Measurements from ENCODE around the gene CRY2.
A peak's percentile ranks its signal among the peaks of the same experiment; 100 is the strongest.
"Not testable (repeated sequence)": the region's sequence is repeated elsewhere in the genome, so short reads cannot be mapped to it uniquely, and the experiment has no call there.

Gene CRY2

DNA sequence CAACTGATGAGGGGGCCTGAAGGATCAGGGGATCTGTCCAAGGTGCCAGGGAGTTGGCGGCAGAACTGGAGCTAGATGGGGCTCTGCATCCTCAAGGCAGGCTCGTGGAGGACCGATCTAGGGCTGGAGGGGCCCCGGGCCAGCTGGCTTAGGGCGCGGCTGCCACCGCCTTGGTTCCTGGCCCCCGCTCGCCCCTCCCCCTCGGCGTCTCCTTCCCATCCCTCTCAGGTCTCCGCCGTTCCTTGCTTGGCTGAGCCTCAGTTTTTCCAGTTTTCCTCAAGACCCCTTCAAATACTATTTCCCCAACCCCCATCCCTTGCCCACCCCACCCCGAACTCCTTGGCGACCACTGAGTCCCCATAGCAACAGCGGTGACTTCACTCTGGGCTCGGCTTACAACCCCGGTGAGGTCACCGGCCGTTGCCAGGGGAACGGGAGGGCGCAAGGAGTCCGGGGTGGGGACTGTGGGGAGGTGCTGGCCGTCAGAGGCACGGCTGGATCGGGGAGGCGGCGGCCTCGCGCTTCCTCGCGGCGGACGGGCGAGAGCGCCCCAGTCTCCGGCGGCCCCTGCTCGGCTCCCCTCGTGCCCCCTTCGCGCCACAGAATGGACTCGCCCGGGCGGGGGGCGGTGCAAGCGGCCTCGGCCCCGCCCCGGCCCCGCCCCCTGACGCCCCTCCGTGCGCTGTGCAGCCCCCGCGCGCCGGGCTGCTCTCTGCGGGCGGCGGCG, 52.3 kb downstream of the CRY2 start:
- Histone ChIP-seq H3K36me3 (ENCODE audit: control insufficient read depth, insufficient read depth, low read length) (peaks cover 24% of the 10 kb centered on the region), H3K27me3 (ENCODE audit: control insufficient read depth, insufficient read depth, low read length) (peaks cover 3% of the 10 kb centered on the region), H3K4me1 (ENCODE audit: control insufficient read depth, insufficient read depth, low read length) (peaks cover 9% of the 10 kb centered on the region), H3K4me3 (ENCODE audit: low read depth, low read length) (peak overlapping the region; percentile 41), H3K9me3 (ENCODE audit: control insufficient read depth, insufficient read depth, low read length) (no peaks in the 10 kb centered on the region), H3K9ac (ENCODE audit: low read depth, low read length) (no peak overlapping the region)

DNA sequence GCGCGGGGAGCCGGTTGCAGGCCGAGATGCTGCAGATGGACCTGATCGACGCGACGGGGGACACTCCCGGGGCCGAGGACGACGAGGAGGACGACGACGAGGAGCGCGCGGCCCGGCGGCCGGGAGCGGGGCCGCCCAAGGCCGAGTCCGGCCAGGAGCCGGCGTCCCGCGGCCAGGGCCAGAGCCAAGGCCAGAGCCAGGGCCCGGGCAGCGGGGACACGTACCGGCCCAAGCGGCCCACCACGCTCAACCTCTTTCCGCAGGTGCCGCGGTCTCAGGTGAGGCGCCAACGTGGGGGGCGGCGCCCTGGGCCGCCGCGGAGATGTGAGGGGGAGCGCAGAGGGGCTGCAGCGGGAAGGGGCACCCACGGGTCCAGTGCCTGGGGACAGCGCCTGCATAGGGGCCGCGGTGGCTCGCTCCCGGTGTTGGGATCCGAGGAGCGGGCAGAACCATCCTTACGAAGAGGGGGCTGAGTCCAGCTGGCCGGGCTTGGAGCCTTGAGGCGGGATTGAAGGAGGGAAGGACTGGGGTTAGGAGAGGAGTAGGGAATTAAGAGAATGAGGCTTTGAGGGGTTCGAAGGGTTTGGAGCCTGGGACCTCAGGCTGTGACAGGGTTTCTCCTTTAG, 53.0 kb downstream of the CRY2 start:
- Histone ChIP-seq H3K36me3 (ENCODE audit: control insufficient read depth, insufficient read depth, low read length) (peaks cover 27% of the 10 kb centered on the region), H3K4me3 (ENCODE audit: low read depth, low read length) (peak overlapping the region; percentile 63), H3K9ac (ENCODE audit: low read depth, low read length) (peak overlapping the region; percentile 47)
- not testable (repeated sequence) for H3K4me1 ChIP-seq (ENCODE audit: control insufficient read depth, insufficient read depth, low read length); H3K9me3 ChIP-seq (ENCODE audit: control insufficient read depth, insufficient read depth, low read length); H3K27me3 ChIP-seq (ENCODE audit: control insufficient read depth, insufficient read depth, low read length)

DNA sequence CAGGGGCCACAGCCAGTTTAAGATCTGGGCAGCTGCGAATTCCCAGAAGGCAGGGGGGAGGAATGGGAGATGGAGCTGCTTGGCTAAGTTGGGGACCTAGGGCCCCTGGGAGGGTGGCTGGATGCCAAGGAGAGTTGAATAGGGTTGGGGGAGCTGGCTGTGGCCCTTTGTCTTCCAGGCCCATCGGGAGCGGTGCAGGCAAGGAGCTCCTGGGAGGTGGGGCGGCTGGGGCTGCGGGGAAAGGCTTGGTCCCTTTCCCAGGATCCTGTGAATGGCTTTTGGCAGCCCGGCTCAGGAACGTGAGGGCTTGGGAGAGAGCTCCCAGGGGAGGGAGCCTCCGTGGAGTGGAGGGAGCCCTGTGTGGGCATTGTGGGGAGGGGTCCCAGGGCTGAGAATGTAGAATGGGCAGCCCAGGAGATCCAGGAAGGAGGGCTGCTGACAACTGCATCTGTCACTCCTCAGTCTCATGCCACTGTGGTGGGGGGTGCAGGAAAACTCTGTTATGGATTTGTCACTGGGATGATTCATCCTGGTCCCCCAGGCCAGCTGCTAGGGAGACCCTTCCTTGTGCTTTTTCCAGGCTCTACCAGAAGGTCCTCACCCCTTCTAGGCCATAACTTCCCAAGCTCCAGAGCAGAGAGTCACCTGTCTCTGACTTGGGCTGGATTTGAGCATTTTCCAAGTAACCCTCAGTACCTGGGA, 53.8 kb downstream of the CRY2 start:
- peaks cover 3% of the 10 kb centered on the region for H3K27me3 ChIP-seq (ENCODE audit: control insufficient read depth, insufficient read depth, low read length)
- H3K4me1 ChIP-seq (ENCODE audit: control insufficient read depth, insufficient read depth, low read length): peaks cover 6% of the 10 kb centered on the region
- peak overlapping the region; percentile 47 for H3K9ac ChIP-seq (ENCODE audit: low read depth, low read length)
- H3K9me3 ChIP-seq (ENCODE audit: control insufficient read depth, insufficient read depth, low read length): no peaks in the 10 kb centered on the region
- H3K36me3 ChIP-seq (ENCODE audit: control insufficient read depth, insufficient read depth, low read length): peaks cover 29% of the 10 kb centered on the region
- H3K4me3 ChIP-seq (ENCODE audit: low read depth, low read length): peak overlapping the region; percentile 63

DNA sequence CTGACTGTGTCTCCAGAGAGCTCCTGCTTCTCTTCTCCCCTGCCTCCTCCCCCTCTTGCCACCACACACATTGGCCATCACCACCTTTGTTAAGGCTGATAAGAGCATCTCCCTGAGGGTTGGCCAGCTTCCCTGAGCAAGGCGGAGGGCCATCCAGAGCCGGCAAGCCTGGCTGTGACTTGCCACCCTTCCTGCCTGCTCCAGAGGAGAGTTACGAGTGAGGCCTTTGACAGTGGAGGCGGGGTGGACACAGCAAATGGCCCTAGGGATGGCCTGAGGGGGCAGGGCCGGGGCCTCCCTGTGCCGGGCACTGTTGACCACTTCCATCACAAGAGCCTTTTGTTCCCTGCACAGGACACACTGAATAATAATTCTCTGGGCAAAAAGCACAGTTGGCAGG, 54.4 kb downstream of the CRY2 start:
- Histone ChIP-seq H3K4me3 (ENCODE audit: low read depth, low read length) (no peak overlapping the region), H3K27me3 (ENCODE audit: control insufficient read depth, insufficient read depth, low read length) (peaks cover 3% of the 10 kb centered on the region), H3K4me1 (ENCODE audit: control insufficient read depth, insufficient read depth, low read length) (peaks cover 4% of the 10 kb centered on the region), H3K9me3 (ENCODE audit: control insufficient read depth, insufficient read depth, low read length) (no peaks in the 10 kb centered on the region), H3K36me3 (ENCODE audit: control insufficient read depth, insufficient read depth, low read length) (peaks cover 29% of the 10 kb centered on the region), H3K9ac (ENCODE audit: low read depth, low read length) (no peak overlapping the region)

DNA sequence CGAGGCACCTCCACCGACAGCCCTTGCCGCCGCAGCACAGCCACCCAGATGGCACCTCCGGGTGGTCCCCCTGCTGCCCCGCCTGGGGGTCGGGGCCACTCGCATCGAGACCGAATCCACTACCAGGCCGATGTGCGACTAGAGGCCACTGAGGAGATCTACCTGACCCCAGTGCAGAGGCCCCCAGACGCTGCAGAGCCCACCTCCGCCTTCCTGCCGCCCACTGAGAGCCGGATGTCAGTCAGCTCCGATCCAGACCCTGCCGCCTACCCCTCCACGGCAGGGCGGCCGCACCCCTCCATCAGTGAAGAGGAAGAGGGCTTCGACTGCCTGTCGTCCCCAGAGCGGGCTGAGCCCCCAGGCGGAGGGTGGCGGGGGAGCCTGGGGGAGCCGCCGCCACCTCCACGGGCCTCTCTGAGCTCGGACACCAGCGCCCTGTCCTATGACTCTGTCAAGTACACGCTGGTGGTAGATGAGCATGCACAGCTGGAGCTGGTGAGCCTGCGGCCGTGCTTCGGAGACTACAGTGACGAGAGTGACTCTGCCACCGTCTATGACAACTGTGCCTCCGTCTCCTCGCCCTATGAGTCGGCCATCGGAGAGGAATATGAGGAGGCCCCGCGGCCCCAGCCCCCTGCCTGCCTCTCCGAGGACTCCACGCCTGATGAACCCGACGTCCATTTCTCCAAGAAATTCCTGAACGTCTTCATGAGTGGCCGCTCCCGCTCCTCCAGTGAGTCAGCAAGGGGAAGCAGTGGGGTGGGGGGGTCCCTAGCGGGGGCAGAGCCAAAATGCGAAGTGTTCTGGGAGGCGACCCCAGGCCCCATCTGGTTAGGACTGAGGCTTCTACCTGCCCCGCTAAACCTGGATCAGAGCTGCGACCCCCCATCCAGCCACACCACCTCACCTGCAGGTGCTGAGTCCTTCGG, 55.4 kb downstream of the CRY2 start:
- Histone ChIP-seq H3K4me3 (ENCODE audit: low read depth, low read length) (no peak overlapping the region), H3K36me3 (ENCODE audit: control insufficient read depth, insufficient read depth, low read length) (peaks cover 29% of the 10 kb centered on the region), H3K27me3 (ENCODE audit: control insufficient read depth, insufficient read depth, low read length) (peaks cover 3% of the 10 kb centered on the region), H3K4me1 (ENCODE audit: control insufficient read depth, insufficient read depth, low read length) (peaks cover 4% of the 10 kb centered on the region), H3K9me3 (ENCODE audit: control insufficient read depth, insufficient read depth, low read length) (no peaks in the 10 kb centered on the region), H3K9ac (ENCODE audit: low read depth, low read length) (no peak overlapping the region)

DNA sequence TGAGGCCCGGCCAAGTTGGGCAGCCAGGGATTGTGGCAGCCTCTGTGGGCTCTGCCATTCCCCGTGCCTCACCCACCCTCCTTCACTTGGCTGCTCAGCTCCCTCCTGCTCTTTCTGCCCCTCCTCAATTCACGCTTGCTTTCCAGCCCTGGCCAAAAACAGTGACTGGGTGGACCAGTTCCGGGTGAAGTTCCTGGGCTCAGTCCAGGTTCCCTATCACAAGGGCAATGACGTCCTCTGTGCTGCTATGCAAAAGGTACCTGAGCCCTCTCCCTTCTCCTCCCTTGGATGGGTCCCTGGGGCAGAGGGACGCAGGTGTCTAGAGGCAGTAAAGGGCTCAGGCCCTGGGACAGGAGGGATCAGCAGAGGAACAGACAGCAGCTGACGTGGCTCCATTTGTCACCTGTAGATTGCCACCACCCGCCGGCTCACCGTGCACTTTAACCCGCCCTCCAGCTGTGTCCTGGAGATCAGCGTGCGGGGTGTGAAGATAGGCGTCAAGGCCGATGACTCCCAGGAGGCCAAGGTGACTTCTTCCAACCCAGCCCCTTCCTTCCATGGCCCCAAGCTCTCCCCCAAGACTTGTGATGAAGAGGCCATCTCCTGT, 57.1 kb downstream of the CRY2 start:
- Histone ChIP-seq H3K4me3 (ENCODE audit: low read depth, low read length) (no peak overlapping the region), H3K4me1 (ENCODE audit: control insufficient read depth, insufficient read depth, low read length) (no peaks in the 10 kb centered on the region), H3K27me3 (ENCODE audit: control insufficient read depth, insufficient read depth, low read length) (peaks cover 3% of the 10 kb centered on the region), H3K9me3 (ENCODE audit: control insufficient read depth, insufficient read depth, low read length) (no peaks in the 10 kb centered on the region), H3K9ac (ENCODE audit: low read depth, low read length) (no peak overlapping the region), H3K36me3 (ENCODE audit: control insufficient read depth, insufficient read depth, low read length) (peaks cover 29% of the 10 kb centered on the region)

DNA sequence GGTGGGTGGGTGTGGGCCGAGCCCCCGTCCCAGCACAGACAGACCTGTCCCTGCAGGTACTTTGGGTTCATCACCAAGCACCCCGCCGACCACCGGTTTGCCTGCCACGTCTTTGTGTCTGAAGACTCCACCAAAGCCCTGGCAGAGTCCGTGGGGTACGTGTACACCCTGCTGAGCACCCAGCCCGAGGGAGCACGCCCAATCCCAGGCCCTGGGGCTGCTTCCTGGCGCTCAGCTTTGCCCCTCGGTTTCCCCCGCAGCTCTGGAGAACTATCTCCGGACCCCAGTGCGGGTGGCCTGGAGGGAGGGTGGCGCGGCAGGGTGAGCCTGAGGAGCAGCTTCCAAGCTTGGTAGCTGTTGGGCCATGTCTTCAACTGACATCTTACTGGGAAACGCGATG, 57.8 kb downstream of the CRY2 start:
- Histone ChIP-seq H3K36me3 (ENCODE audit: control insufficient read depth, insufficient read depth, low read length) (peaks cover 29% of the 10 kb centered on the region), H3K27me3 (ENCODE audit: control insufficient read depth, insufficient read depth, low read length) (peaks cover 3% of the 10 kb centered on the region), H3K9ac (ENCODE audit: low read depth, low read length) (no peak overlapping the region), H3K4me3 (ENCODE audit: low read depth, low read length) (no peak overlapping the region), H3K9me3 (ENCODE audit: control insufficient read depth, insufficient read depth, low read length) (no peaks in the 10 kb centered on the region), H3K4me1 (ENCODE audit: control insufficient read depth, insufficient read depth, low read length) (no peaks in the 10 kb centered on the region)

DNA sequence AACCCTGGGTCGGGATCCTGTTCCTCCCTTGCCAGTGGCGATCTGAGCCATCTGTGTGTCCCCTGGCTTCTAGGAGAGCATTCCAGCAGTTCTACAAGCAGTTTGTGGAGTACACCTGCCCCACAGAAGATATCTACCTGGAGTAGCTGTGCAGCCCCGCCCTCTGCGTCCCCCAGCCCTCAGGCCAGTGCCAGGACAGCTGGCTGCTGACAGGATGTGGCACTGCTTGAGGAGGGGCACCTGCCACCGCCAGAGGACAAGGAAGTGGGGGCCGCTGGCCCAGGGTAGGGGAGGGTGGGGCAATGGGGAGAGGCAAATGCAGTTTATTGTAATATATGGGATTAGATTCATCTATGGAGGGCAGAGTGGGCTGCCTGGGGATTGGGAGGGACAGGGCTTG, 58.3 kb downstream of the CRY2 start:
- not testable (repeated sequence) for H3K9me3 ChIP-seq (ENCODE audit: control insufficient read depth, insufficient read depth, low read length); H3K4me1 ChIP-seq (ENCODE audit: control insufficient read depth, insufficient read depth, low read length); H3K4me3 ChIP-seq (ENCODE audit: low read depth, low read length); H3K27me3 ChIP-seq (ENCODE audit: control insufficient read depth, insufficient read depth, low read length); H3K9ac ChIP-seq (ENCODE audit: low read depth, low read length)
- H3K36me3 ChIP-seq (ENCODE audit: control insufficient read depth, insufficient read depth, low read length): peaks cover 30% of the 10 kb centered on the region

DNA sequence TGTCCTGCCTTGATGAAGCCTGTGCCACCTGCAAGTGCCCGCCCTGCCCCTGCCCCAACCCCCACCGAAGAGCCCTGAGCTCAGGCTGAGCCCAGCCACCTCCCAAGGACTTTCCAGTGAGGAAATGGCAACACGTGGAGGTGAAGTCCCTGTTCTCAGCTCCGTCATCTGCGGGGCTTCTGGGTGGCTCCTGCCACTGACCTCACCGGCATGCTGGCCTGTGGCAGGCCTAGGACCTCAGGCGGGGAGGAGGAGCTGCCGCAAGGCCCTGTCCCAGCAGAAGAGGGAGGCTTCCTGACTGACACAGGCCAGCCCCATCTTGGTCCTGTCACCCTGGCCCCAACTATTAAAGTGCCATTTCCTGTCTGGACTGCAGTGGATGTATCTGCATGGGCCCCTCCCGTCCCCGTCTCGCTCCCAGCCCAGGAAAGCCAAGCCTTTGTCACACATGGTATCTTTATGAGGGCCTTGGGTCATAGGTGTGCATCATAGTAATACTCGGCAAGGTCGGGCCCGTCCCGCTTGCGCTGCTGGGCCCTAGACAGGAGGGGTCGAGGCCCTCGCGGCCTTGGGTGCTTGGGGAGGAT, 58.9 kb downstream of the CRY2 start:
- Histone ChIP-seq H3K27me3 (ENCODE audit: control insufficient read depth, insufficient read depth, low read length) (no peaks in the 10 kb centered on the region), H3K36me3 (ENCODE audit: control insufficient read depth, insufficient read depth, low read length) (peaks cover 36% of the 10 kb centered on the region), H3K4me1 (ENCODE audit: control insufficient read depth, insufficient read depth, low read length) (no peaks in the 10 kb centered on the region), H3K9me3 (ENCODE audit: control insufficient read depth, insufficient read depth, low read length) (no peaks in the 10 kb centered on the region), H3K4me3 (ENCODE audit: low read depth, low read length) (no peak overlapping the region), H3K9ac (ENCODE audit: low read depth, low read length) (no peak overlapping the region)

DNA sequence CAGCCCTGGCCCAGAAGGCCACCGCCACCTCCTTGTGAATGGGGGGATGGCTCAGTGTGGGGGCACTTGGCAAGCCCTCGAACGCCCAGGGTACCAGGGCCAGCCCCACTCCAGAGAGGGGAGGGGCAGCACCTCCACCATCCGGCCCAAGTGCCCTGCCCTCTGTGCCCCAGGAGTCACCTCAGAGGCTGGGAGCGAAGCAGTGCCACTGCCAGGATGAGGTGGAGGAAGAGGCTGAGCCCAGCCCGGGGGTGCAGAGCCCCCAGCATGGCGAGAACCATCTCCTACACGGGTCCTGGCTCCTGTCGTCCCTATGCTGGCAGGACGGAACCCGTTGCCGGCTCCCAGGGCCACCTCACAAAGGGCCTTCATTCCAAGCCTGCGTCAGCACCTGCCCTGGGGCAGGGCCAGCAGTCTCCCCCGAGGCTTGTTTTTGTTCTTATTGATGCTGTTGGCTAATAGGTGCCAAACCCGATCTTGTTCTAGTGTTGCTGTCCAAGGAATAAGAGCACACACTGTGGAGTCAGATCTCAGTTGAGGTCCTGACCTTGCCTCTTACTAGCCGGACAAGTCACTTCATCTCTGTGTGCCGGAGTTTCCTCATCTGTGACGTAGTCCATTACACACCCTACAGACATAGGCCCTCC, 59.8 kb downstream of the CRY2 start, which contains the start of gene FREY1:
TSS of gene FREY1 (minus strand) at position 307 of the 647 bp plus-strand sequence. CDS start at position 281, 26 bp downstream.
- no peaks in the 10 kb centered on the region for H3K4me1 ChIP-seq (ENCODE audit: control insufficient read depth, insufficient read depth, low read length)
- no peaks in the 10 kb centered on the region for H3K9me3 ChIP-seq (ENCODE audit: control insufficient read depth, insufficient read depth, low read length)
- no peaks in the 10 kb centered on the region for H3K27me3 ChIP-seq (ENCODE audit: control insufficient read depth, insufficient read depth, low read length)
- no peak within 1 kb of the TSS for H3K4me3 ChIP-seq (ENCODE audit: low read depth, low read length)
- H3K36me3 ChIP-seq (ENCODE audit: control insufficient read depth, insufficient read depth, low read length): peaks cover 36% of the 10 kb centered on the region
- H3K9ac ChIP-seq (ENCODE audit: low read depth, low read length): no peak within 1 kb of the TSS
